ENCODE results near the gene FBXO22.

Gene FBXO22

DNA sequence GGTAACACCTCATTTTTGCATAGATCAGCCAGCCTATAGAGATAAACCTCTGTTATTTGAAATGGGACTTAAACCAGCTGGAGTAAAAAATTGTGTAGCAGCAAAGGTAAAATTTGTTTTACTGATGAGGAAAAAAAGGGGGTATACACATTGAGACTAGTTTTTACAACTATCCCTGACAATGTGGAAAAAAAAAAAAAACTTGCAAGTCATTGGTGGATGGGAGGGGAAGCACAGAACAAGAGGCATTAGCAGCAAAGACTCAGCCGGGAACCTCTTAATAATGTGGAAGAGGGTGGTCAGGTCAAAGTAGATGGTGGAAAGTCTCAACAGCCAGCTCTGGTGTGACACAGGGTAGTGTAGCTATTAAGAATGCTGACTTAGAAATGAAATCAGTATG is 14.5 kb downstream of the FBXO22 start:
- H3K4me3 ChIP-seq (ENCODE audit: low read length in 2 of 2) = no peak overlapping the region
- H3K9me3 ChIP-seq (ENCODE audit: control insufficient read depth in 2 of 2, low read length in 2 of 2) = no peaks in the 10 kb centered on the region
- H3K9ac ChIP-seq (ENCODE audit: low read length in 2 of 2) = no peak overlapping the region
- H3K27me3 ChIP-seq (ENCODE audit: control insufficient read depth in 1 of 2, insufficient read depth in 2 of 2, low read length in 2 of 2) = no peaks in the 10 kb centered on the region
- H3K27ac ChIP-seq (ENCODE audit: low read length) = no peak overlapping the region
- peaks cover 16% of the 10 kb centered on the region in 2 donors for H3K36me3 ChIP-seq (ENCODE audit: control insufficient read depth in 2 of 2, insufficient read depth in 2 of 2, low read length in 2 of 2)
- no peaks in the 10 kb centered on the region for H3K4me1 ChIP-seq (ENCODE audit: control insufficient read depth, insufficient read depth, low read length)

GRCh38 chr15:75920079-75920478 is 16.4 kb downstream of the FBXO22 start:
- Histone ChIP-seq H3K4me3 (ENCODE audit: low read length in 2 of 2) (no peak overlapping the region), H3K36me3 (ENCODE audit: control insufficient read depth in 2 of 2, insufficient read depth in 2 of 2, low read length in 2 of 2) (peaks cover 9% of the 10 kb centered on the region in 2 donors), H3K27ac (ENCODE audit: low read length) (no peak overlapping the region), H3K9ac (ENCODE audit: low read length in 2 of 2) (no peak overlapping the region), H3K9me3 (ENCODE audit: control insufficient read depth in 2 of 2, low read length in 2 of 2) (no peaks in the 10 kb centered on the region), H3K27me3 (ENCODE audit: control insufficient read depth in 1 of 2, insufficient read depth in 2 of 2, low read length in 2 of 2) (no peaks in the 10 kb centered on the region), H3K4me1 (ENCODE audit: control insufficient read depth, insufficient read depth, low read length) (no peaks in the 10 kb centered on the region)

- H3K36me3 ChIP-seq (ENCODE audit: control insufficient read depth in 2 of 2, insufficient read depth in 2 of 2, low read length in 2 of 2) = peaks cover 9% of the 10 kb centered on the region in 2 donors
- H3K9me3 ChIP-seq (ENCODE audit: control insufficient read depth in 2 of 2, low read length in 2 of 2) = no peaks in the 10 kb centered on the region
- no peak overlapping the region for H3K9ac ChIP-seq (ENCODE audit: low read length in 2 of 2)
These were observed 18.3 kb downstream of the FBXO22 start for GRCh38 chr15:75921732-75922703.

GRCh38 chr15:75923756-75924155 is 20.1 kb downstream of the FBXO22 start:
- no peaks in the 10 kb centered on the region for H3K4me1 ChIP-seq (ENCODE audit: control insufficient read depth, insufficient read depth, low read length)
- H3K27me3 ChIP-seq (ENCODE audit: control insufficient read depth in 1 of 2, insufficient read depth in 2 of 2, low read length in 2 of 2) = no peaks in the 10 kb centered on the region
- peaks cover 3 to 7% of the 10 kb centered on the region in 2 donors for H3K36me3 ChIP-seq (ENCODE audit: control insufficient read depth in 2 of 2, insufficient read depth in 2 of 2, low read length in 2 of 2)
- no peaks in the 10 kb centered on the region for H3K9me3 ChIP-seq (ENCODE audit: control insufficient read depth in 2 of 2, low read length in 2 of 2)
- H3K9ac ChIP-seq (ENCODE audit: low read length in 2 of 2) = no peak overlapping the region
- no peak overlapping the region for H3K27ac ChIP-seq (ENCODE audit: low read length)
- no peak overlapping the region for H3K4me3 ChIP-seq (ENCODE audit: low read length in 2 of 2)

More at GRCh38 chr15:75921732-75922703, 18.3 kb downstream of the FBXO22 start:
- Histone ChIP-seq H3K4me3 (ENCODE audit: low read length in 2 of 2) (no peak overlapping the region), H3K4me1 (ENCODE audit: control insufficient read depth, insufficient read depth, low read length) (no peaks in the 10 kb centered on the region), H3K27me3 (ENCODE audit: control insufficient read depth in 1 of 2, insufficient read depth in 2 of 2, low read length in 2 of 2) (no peaks in the 10 kb centered on the region), H3K27ac (ENCODE audit: low read length) (no peak overlapping the region)

- H3K4me3 ChIP-seq (ENCODE audit: low read length in 2 of 2) = no peak overlapping the region
- H3K27ac ChIP-seq (ENCODE audit: low read length) = no peak overlapping the region
- H3K36me3 ChIP-seq (ENCODE audit: control insufficient read depth in 2 of 2, insufficient read depth in 2 of 2, low read length in 2 of 2) = peaks cover under 1 to 7% of the 10 kb centered on the region in 2 donors
- no peaks in the 10 kb centered on the region for H3K9me3 ChIP-seq (ENCODE audit: control insufficient read depth in 2 of 2, low read length in 2 of 2)
- no peaks in the 10 kb centered on the region for H3K4me1 ChIP-seq (ENCODE audit: control insufficient read depth, insufficient read depth, low read length)
- H3K27me3 ChIP-seq (ENCODE audit: control insufficient read depth in 1 of 2, insufficient read depth in 2 of 2, low read length in 2 of 2) = no peaks in the 10 kb centered on the region
- H3K9ac ChIP-seq (ENCODE audit: low read length in 2 of 2) = no peak overlapping the region
These were observed 20.9 kb downstream of the FBXO22 start for GRCh38 chr15:75924576-75924975.

DNA sequence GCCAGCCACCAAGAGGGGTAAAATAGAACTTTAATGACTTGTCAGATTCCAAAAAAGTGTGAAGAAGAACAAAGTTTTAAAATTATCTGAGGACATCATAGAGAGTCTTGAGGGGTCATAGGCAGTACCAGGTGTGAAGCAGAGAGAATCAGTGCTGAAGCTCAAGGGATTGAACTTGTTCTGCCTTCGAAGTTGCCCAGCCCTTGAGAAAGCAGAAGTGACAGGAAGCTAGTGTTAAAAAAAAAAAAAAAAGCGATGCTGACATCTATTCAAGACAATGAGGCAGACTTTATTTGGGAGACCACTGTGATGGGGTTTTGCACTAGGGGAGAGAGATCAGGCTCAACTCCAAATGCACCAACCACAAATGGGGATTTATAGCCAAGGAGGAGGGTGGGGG is 21.8 kb downstream of the FBXO22 start:
- H3K4me1 ChIP-seq (ENCODE audit: control insufficient read depth, insufficient read depth, low read length) = no peaks in the 10 kb centered on the region
- H3K4me3 ChIP-seq (ENCODE audit: low read length in 2 of 2) = no peak overlapping the region
- H3K9ac ChIP-seq (ENCODE audit: low read length in 2 of 2) = no peak overlapping the region
- no peak overlapping the region for H3K27ac ChIP-seq (ENCODE audit: low read length)
- peaks cover 3 to 6% of the 10 kb centered on the region in 2 donors for H3K36me3 ChIP-seq (ENCODE audit: control insufficient read depth in 2 of 2, insufficient read depth in 2 of 2, low read length in 2 of 2)
- H3K27me3 ChIP-seq (ENCODE audit: control insufficient read depth in 1 of 2, insufficient read depth in 2 of 2, low read length in 2 of 2) = no peaks in the 10 kb centered on the region
- no peaks in the 10 kb centered on the region for H3K9me3 ChIP-seq (ENCODE audit: control insufficient read depth in 2 of 2, low read length in 2 of 2)

DNA sequence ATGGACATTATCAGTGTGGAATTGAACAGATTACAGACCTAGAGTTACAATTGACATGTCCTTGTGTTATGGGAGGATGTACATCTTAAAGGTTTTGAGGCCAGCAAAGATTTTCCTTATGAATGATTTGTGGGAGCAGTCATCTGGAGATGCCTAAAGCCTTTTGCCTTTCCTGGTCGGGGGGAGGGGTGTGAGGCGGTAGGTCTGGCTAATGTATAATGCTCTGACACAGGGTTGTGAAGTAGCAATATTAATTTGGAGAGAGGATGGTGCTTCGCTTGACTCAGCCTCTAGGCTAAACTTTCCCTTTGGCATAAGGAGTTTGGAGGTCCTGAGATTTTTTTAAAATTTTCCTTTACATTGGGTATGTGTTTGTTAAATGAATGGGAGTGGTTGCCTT is 23.3 kb downstream of the FBXO22 start:
- H3K36me3 ChIP-seq (ENCODE audit: control insufficient read depth in 2 of 2, insufficient read depth in 2 of 2, low read length in 2 of 2) = peaks cover 5% of the 10 kb centered on the region in 2 donors
- no peaks in the 10 kb centered on the region for H3K27me3 ChIP-seq (ENCODE audit: control insufficient read depth in 1 of 2, insufficient read depth in 2 of 2, low read length in 2 of 2)
- H3K27ac ChIP-seq (ENCODE audit: low read length) = no peak overlapping the region
- H3K9me3 ChIP-seq (ENCODE audit: control insufficient read depth in 2 of 2, low read length in 2 of 2) = no peaks in the 10 kb centered on the region
- no peak overlapping the region for H3K4me3 ChIP-seq (ENCODE audit: low read length in 2 of 2)
- H3K9ac ChIP-seq (ENCODE audit: low read length in 2 of 2) = no peak overlapping the region
- no peaks in the 10 kb centered on the region for H3K4me1 ChIP-seq (ENCODE audit: control insufficient read depth, insufficient read depth, low read length)

DNA sequence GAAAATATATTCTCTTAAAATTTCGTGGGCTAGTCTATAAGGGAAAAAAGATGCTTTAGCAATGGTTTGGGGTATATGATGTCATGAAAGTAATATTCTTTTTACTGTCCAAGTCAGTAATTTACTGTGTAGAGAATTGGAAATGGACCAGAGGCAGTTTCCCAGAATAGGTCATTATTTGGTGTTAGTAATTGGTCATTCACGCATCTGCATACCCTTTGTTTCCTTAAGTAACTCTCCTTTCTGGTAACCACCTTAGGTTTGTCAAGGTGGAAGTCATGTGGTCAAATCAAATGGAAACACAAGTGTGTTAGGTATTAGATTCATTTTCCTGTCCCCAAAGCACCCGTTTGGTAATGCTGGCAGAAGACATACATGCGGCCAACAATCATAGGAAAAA is 23.9 kb downstream of the FBXO22 start:
- Histone ChIP-seq H3K27me3 (ENCODE audit: control insufficient read depth in 1 of 2, insufficient read depth in 2 of 2, low read length in 2 of 2) (no peaks in the 10 kb centered on the region), H3K4me1 (ENCODE audit: control insufficient read depth, insufficient read depth, low read length) (no peaks in the 10 kb centered on the region), H3K9ac (ENCODE audit: low read length in 2 of 2) (no peak overlapping the region), H3K4me3 (ENCODE audit: low read length in 2 of 2) (no peak overlapping the region), H3K9me3 (ENCODE audit: control insufficient read depth in 2 of 2, low read length in 2 of 2) (no peaks in the 10 kb centered on the region), H3K36me3 (ENCODE audit: control insufficient read depth in 2 of 2, insufficient read depth in 2 of 2, low read length in 2 of 2) (peaks cover 4 to 6% of the 10 kb centered on the region in 2 donors), H3K27ac (ENCODE audit: low read length) (no peak overlapping the region)

DNA sequence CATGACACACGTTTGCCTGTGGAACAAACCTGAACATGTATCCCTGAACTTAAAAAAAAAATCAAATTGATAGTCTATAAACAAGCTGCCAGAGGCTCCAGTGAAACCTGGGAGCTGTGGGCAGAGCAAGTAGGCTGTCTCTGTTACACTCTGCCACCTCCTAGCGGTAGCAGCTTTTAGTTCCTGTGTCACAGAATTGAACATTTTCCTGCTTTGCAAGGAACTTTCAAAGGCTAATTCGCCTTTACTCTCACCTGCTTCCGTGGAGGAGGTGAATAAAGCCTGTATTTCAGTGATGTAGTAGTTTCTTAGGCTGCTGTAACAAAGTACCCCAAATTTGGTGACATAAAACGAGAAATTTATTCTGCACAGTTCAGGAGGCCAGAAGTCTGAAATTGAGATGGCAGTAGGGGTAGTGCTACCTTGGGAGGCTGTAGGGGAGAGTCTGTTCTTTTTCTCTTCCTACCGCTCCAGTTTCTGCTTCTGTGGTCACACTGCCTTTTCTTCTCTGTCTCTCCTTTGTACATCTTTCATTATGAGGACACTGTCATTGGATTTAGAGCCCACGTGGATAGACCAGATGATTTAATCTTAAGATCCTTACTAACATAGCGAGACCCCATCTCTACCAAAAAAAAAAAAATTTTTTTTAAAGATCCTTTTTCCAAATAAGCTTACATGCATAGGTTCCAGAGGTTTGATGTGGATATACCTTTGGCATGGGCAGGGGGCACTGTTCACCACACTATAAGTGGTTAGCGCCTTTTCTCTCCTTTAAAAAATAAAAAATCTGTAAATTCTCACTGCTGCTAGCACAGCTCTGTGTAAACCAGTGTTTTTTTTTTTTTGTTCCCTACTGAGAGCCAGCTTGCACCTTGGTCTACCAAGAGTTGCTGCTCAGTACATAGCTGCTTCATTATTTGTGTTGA is 25.3 kb downstream of the FBXO22 start:
- Histone ChIP-seq H3K9ac (ENCODE audit: low read length in 2 of 2) (no peak overlapping the region), H3K27me3 (ENCODE audit: control insufficient read depth in 1 of 2, insufficient read depth in 2 of 2, low read length in 2 of 2) (no peaks in the 10 kb centered on the region), H3K4me3 (ENCODE audit: low read length in 2 of 2) (no peak overlapping the region), H3K36me3 (ENCODE audit: control insufficient read depth in 2 of 2, insufficient read depth in 2 of 2, low read length in 2 of 2) (peaks cover 11 to 15% of the 10 kb centered on the region in 2 donors), H3K4me1 (ENCODE audit: control insufficient read depth, insufficient read depth, low read length) (no peaks in the 10 kb centered on the region), H3K27ac (ENCODE audit: low read length) (no peak overlapping the region), H3K9me3 (ENCODE audit: control insufficient read depth in 2 of 2, low read length in 2 of 2) (no peaks in the 10 kb centered on the region)

DNA sequence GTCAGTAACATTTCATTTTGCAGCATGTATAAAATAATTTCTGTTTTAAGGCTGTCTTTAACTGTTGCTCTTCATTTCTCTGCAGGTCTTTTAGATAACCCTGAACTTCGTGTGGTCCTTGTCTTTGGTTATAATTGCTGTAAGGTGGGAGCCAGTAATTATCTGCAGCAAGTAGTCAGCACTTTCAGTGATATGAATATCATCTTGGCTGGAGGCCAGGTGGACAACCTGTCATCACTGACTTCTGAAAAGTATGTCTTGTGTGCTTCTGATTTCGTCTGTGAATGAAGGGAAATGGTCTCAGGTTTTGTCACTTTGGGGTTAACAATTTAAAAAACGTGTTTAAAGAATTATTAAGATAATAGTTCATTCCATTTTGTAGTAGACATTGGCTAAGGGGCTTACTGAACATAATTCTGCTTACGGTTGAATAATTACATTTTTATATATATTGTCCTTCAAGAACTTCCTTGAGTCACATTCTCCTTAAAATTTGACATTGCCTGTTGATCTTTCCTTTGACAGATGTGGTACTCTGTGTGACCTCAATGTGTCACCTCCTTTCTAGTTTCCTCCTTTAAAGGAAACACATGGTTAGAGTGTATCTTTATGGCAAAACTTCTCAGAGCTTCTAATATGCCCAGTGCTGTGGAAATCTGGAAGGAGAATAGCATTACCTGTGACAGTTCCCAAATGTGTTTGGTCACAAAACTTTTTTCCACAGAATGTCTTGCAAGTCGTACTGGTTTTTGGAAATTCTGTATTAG is 26.3 kb downstream of the FBXO22 start:
- H3K4me3 ChIP-seq (ENCODE audit: low read length in 2 of 2) = no peak overlapping the region
- no peaks in the 10 kb centered on the region for H3K9me3 ChIP-seq (ENCODE audit: control insufficient read depth in 2 of 2, low read length in 2 of 2)
- no peaks in the 10 kb centered on the region for H3K27me3 ChIP-seq (ENCODE audit: control insufficient read depth in 1 of 2, insufficient read depth in 2 of 2, low read length in 2 of 2)
- peaks cover 12 to 18% of the 10 kb centered on the region in 2 donors for H3K36me3 ChIP-seq (ENCODE audit: control insufficient read depth in 2 of 2, insufficient read depth in 2 of 2, low read length in 2 of 2)
- no peaks in the 10 kb centered on the region for H3K4me1 ChIP-seq (ENCODE audit: control insufficient read depth, insufficient read depth, low read length)
- H3K9ac ChIP-seq (ENCODE audit: low read length in 2 of 2) = no peak overlapping the region
- no peak overlapping the region for H3K27ac ChIP-seq (ENCODE audit: low read length)
